Thyroid gland (tissue), 4 donors: ENCODE results near the gene TSGA10.

ENCODE experiments used
- CTCF ChIP-seq, 6 experiments: fragments of 200-600 bp in 3 of 6; fragments of 450-650 bp in 3 of 6; sonication (generic) in 3 of 6; IDR thresholded peaks; one replicate each; pipeline ENCODE4 v1.5.1; 2016 to 2019; ENCODE audit warnings: antibody characterized with exemption in 6 of 6, mild to moderate bottlenecking in 2 of 6, inconsistent platforms in 1 of 6, moderate library complexity in 1 of 6
- POLR2A ChIP-seq, 2 donors: fragments of 450-650 bp; IDR thresholded peaks; one replicate each; pipeline ENCODE4 v1.6.1; 2017; ENCODE audit warnings: antibody characterized with exemption in 2 of 2, mild to moderate bottlenecking in 2 of 2, moderate library complexity in 1 of 2

- TF ChIP-seq CTCF (IDR thresholded peaks at IDR 0.05) (no peak), POLR2A (IDR thresholded peaks at IDR 0.05) (no peak)
Measured at GRCh38 chr2:99096728-99097127, 58.0 kb downstream of the TSGA10 start.
